HCT116 (cell line): Measurements from ENCODE around the gene NCLN.

ENCODE experiments used
- SP1 ChIP-seq: IDR thresholded peaks from 2 replicates; pipeline ENCODE4 v1.6.1; 2012; ENCODE audit warnings: low read depth
- TF ChIP-seq, protein P1 (sequence below), 3 experiments: fragments of 200-600 bp in 1 of 3; sonication (generic) in 1 of 3; IDR thresholded peaks in 2 of 3; conservative IDR thresholded peaks in 1 of 3; 2 replicates each; pipeline ENCODE4 v1.5.1; 2012 to 2017; ENCODE audit warnings: low read depth in 2 of 3, low read length in 2 of 3, antibody characterized with exemption in 1 of 3, borderline replicate concordance in 1 of 3, control low read depth in 1 of 3, mild to moderate bottlenecking in 1 of 3, mixed read lengths in 1 of 3, mixed run types in 1 of 3, moderate library complexity in 1 of 3; ENCODE audit not compliant: insufficient read depth in 1 of 3

DNA sequence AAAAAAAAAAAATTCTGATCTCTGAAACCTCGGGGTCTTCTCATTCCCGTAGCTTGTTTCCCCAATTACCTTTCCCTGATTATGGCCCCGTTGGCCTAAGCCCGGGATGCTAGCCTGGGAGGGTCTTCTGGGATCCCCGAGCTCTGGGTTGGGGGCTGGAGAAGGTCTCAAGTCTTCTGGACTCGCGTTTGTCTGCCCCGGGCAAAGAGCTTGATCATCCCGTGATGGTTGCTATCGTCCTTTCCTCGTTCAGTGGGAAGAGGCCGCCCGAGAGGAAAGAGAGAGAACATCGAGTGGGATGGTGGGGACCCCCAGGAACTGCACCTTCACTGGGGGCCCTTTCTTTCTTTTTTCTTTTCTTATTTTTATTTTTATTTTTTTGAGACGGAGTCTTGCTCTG, 47.5 kb upstream of the NCLN start:
- TF ChIP-seq, protein P1, sequence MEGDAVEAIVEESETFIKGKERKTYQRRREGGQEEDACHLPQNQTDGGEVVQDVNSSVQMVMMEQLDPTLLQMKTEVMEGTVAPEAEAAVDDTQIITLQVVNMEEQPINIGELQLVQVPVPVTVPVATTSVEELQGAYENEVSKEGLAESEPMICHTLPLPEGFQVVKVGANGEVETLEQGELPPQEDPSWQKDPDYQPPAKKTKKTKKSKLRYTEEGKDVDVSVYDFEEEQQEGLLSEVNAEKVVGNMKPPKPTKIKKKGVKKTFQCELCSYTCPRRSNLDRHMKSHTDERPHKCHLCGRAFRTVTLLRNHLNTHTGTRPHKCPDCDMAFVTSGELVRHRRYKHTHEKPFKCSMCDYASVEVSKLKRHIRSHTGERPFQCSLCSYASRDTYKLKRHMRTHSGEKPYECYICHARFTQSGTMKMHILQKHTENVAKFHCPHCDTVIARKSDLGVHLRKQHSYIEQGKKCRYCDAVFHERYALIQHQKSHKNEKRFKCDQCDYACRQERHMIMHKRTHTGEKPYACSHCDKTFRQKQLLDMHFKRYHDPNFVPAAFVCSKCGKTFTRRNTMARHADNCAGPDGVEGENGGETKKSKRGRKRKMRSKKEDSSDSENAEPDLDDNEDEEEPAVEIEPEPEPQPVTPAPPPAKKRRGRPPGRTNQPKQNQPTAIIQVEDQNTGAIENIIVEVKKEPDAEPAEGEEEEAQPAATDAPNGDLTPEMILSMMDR (IDR thresholded peaks at IDR 0.05 in 2 of 3, conservative IDR thresholded peaks at IDR 0.05 in 1 of 3; ENCODE audit: borderline replicate concordance in 1 of 3, insufficient read depth in 1 of 3, low read depth in 2 of 3, low read length in 2 of 3) = no peak
- TF ChIP-seq SP1 = no peak
